GM12874 (cell line): ENCODE results near the gene SRSF4.

ENCODE experiments used
- TF ChIP-seq, protein P1 (sequence below): IDR thresholded peaks from 2 replicates; pipeline ENCODE4 v1.5.1; 2011; ENCODE audit warnings: low read depth, mild to moderate bottlenecking, control low read depth, low read length, moderate library complexity; ENCODE audit not compliant: insufficient read depth

SRSF4 gene

DNA sequence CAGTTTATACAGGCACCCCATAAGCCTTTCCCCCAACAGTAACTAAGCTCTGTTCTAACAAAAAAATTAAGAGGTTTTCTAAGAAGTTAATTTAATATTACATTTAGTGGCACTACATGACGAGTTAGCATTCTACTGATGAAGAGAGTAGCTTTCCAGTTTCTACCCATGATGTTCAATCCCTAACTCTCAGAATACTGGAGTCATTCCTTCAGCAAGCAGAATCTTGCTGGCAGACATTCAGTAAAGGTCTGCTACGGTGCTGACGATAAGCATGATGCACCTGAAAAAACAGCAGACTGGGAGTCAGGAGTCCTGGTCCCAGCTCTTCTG, 24.5 kb downstream of the SRSF4 start:
- TF ChIP-seq, protein P1, sequence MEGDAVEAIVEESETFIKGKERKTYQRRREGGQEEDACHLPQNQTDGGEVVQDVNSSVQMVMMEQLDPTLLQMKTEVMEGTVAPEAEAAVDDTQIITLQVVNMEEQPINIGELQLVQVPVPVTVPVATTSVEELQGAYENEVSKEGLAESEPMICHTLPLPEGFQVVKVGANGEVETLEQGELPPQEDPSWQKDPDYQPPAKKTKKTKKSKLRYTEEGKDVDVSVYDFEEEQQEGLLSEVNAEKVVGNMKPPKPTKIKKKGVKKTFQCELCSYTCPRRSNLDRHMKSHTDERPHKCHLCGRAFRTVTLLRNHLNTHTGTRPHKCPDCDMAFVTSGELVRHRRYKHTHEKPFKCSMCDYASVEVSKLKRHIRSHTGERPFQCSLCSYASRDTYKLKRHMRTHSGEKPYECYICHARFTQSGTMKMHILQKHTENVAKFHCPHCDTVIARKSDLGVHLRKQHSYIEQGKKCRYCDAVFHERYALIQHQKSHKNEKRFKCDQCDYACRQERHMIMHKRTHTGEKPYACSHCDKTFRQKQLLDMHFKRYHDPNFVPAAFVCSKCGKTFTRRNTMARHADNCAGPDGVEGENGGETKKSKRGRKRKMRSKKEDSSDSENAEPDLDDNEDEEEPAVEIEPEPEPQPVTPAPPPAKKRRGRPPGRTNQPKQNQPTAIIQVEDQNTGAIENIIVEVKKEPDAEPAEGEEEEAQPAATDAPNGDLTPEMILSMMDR: no peak

DNA sequence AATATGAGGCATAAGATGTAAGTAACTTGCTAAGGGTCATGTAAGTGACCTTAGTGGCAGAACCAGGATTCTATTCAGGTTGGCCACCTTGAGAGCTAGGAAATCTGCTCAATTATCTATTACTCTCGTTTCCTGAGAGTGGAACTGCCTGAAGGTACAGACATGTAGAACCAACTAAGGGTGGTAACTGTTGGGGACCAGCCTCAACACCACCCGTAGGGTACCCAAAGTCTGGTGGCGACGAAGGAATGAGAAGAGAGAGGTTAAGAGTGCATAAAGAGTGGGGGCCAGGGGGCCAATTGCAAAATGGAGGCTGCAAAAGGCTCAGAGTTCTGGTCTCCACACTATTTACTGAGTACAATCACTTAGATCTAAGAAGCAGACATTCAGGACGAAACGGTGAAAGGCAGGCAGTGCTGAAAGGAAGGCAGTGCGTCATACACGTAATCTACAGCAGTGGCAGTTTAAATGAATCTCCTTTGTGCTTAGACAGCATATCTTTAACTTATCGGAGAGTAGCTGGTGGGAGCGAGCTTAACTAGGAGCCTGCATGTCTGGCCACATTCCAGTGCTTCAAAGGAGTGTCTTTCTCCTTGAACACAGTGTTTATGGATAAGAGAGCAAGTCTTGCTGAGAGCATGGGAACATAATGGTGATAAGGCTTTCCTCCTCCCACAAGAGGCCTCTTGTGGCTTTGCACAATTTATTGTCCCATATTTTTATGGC, 25.0 kb downstream of the SRSF4 start:
- TF ChIP-seq, protein P1: no peak

DNA sequence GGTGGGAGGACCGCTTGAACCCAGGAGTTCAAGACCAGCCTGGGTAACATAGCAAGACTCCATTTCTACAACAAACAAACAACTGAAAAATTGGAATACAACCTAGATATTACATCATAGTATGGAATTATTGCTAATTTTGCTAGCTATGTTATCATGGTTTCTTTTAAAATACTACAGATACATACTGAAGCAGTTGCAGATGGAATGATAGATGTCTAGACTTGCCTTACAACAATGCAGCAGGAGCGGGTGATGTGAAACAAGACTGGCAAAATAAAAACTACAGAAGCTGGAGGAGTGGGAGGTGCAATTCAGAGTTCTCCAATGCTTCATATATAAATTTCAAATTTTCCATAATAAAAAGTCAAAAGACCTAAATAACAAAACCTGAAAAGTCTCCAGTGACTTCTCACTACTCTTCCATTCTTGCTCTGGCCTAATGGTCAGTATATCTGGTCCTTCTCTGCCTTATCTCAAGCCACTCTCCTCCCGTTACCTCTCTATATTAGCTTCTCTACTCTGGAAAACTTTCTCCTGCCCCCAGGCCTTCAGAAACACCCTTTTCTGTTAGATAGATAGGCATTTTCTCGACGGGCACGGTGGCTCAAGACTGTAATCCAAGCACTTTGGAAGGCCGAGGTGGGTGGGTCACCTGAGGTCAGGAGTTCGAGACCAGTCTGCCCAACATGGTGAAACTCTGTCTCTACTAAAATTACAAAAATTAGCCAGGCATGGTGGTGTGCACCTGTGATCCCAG, 29.5 kb downstream of the SRSF4 start:
- TF ChIP-seq, protein P1: no peak

- TF ChIP-seq, protein P1: no peak
These were observed 32.8 kb downstream of the SRSF4 start for GRCh38 chr1:29148656-29149491.

DNA sequence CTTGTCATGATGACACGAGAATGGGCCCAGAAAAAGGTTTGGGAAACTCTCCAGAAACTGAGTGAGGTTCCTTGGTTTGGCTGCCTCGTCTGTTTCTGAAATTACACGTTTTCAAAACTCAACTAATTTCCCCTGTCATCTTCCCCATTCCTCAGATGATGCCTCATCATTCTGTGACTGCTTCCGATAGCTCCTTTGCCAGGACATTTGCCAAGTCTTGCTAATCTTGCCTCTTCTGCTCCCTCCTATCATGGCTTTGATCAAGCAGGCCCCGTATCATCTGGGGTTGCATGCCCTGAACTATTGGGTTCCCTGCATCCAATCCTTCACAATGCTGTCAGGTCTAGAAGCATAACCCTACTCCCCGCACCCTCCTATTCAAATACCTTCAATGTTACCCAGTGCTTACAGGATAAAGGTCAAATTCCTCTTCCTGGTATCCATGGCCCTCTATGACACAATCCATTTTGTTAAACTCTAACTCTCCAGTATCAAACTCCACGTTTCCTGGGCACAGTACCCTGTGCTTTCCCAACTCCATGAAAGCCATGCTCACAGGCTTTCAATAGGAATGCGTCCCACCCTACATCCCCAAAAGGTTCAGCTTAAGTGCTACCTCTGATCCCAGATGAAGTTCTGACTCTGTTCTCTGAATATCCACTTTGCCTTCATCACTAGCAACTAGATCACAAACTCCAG, 35.8 kb downstream of the SRSF4 start:
- TF ChIP-seq, protein P1: no peak

DNA sequence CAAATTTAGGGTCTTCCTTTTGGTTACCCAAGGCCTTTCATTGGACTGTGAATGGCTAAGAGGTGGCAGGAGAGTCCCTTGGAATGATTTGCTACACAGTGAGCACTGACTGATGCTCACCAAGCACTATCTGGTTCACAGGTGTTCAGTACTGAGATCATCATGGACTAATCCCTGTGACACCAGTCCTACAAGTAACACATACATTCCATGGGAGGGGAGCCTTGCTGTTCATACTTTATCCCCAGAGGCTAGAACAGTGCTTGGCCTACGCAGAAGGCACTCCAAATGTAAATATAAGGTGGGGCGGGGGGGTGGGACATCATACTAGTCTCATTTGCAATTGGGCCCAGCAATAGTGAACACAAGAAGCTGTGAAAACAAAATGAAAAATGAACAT, 37.5 kb downstream of the SRSF4 start:
- TF ChIP-seq, protein P1: no peak
